PFSK-1 (cell line): Measurements from ENCODE around the gene DCTN4.

ENCODE experiments used
- FOXP2 ChIP-seq: optimal IDR thresholded peaks from 2 replicates; pipeline ENCODE3; 2011; ENCODE audit warnings: borderline replicate concordance, control low read depth, inconsistent platforms; ENCODE audit not compliant: insufficient read depth; ENCODE audit errors: extremely low read length, extremely low read depth
- POLR2AphosphoS5 ChIP-seq: IDR thresholded peaks from 2 replicates; pipeline ENCODE4 v1.6.1; 2012; ENCODE audit warnings: low read depth, mild to moderate bottlenecking, control low read depth, low read length, moderate library complexity
- REST ChIP-seq, 2 experiments: IDR thresholded peaks; 2 replicates each; pipeline versions ENCODE4 v1.6.1 to v1.8.0; 2011 to 2012; ENCODE audit warnings: low read depth in 2 of 2, low read length in 2 of 2, control low read depth in 1 of 2, inconsistent platforms in 1 of 2, mild to moderate bottlenecking in 1 of 2, moderate library complexity in 1 of 2; ENCODE audit not compliant: insufficient read depth in 1 of 2
- SIN3A ChIP-seq: IDR thresholded peaks from 2 replicates; pipeline ENCODE4 v1.6.1; 2012; ENCODE audit warnings: mild to moderate bottlenecking, low read length, moderate library complexity, borderline replicate concordance; ENCODE audit not compliant: insufficient read depth
- TAF1 ChIP-seq: IDR thresholded peaks from 2 replicates; pipeline ENCODE4 v1.6.1; 2012; ENCODE audit warnings: low read length, control low read depth, borderline replicate concordance; ENCODE audit not compliant: insufficient read depth

Gene DCTN4

GRCh38 chr5:150690760-150691159, 68.1 kb downstream of the DCTN4 start:
- TF ChIP-seq REST (IDR thresholded peaks at IDR 0.05; ENCODE audit: insufficient read depth in 1 of 2, low read depth in 2 of 2, low read length in 2 of 2): no peak
- TF ChIP-seq POLR2AphosphoS5: no peak
- no peak for TF ChIP-seq FOXP2

GRCh38 chr5:150689120-150689519, 69.7 kb downstream of the DCTN4 start:
- no peak for TF ChIP-seq POLR2AphosphoS5
- no peak for TF ChIP-seq FOXP2
- TF ChIP-seq REST (IDR thresholded peaks at IDR 0.05; ENCODE audit: insufficient read depth in 1 of 2, low read depth in 2 of 2, low read length in 2 of 2): no peak
- no peak for TF ChIP-seq SIN3A
- no peak for TF ChIP-seq TAF1

GRCh38 chr5:150676578-150676977, 82.2 kb downstream of the DCTN4 start:
- TF ChIP-seq REST (IDR thresholded peaks at IDR 0.05; ENCODE audit: insufficient read depth in 1 of 2, low read depth in 2 of 2, low read length in 2 of 2) (no peak), SIN3A (no peak), TAF1 (no peak), FOXP2 (no peak), POLR2AphosphoS5 (no peak)

GRCh38 chr5:150675069-150675468, 83.7 kb downstream of the DCTN4 start:
- TF ChIP-seq REST (IDR thresholded peaks at IDR 0.05; ENCODE audit: insufficient read depth in 1 of 2, low read depth in 2 of 2, low read length in 2 of 2) (no peak), SIN3A (no peak), FOXP2 (no peak), TAF1 (no peak), POLR2AphosphoS5 (no peak)

- TF ChIP-seq TAF1 (no peak), SIN3A (no peak), POLR2AphosphoS5 (no peak)
These were observed 84.4 kb downstream of the DCTN4 start for GRCh38 chr5:150674341-150674821.
